HCT116 (cell line): ENCODE data around the gene CCL14. TPM values are rescaled to one million over a fixed set of nuclear protein-coding genes. Genes with fewer than 3 reads are reported as not detected.

Experiments used
- ATAC-seq: fragments of 200-7000 bp; cut with Tn5 transposase; 2 replicates; pipeline ENCODE4 v1.9.1; 2020; ENCODE audit warnings: mild to moderate bottlenecking, moderate library complexity
- BruUV-seq: library from RNA; stranded (reverse); fragments of 400-500 nt; replicated peaks from 2 replicates; lab custom pipeline; 2021; lab: Mats Ljungman, UMichigan
- CTCF ChIA-PET: fragments of 300-600 bp; sonication (Branson Sonifier 250); formaldehyde crosslinking; loops from one replicate; lab custom pipeline; 2021; ENCODE audit warnings: antibody characterized with exemption; lab: Charles Lee
- POLR2A ChIA-PET: fragments of 300-600, 350-600 bp; sonication (Branson Sonifier 250); formaldehyde crosslinking; loops from one replicate; lab custom pipeline; 2021; ENCODE audit warnings: antibody characterized with exemption; lab: Charles Lee
- RAD21 ChIA-PET, 2 experiments: fragments of 300-600 bp; sonication (Branson Sonifier 250); formaldehyde crosslinking; loops; one replicate each; lab custom pipeline; 2023; ENCODE audit warnings: low total read pairs in 2 of 2; ENCODE audit not compliant: uncharacterized antibody in 2 of 2, unreplicated experiment in 2 of 2, low non-redundant PET in 1 of 2; lab: Charles Lee
- DNase-seq: peaks from one replicate; pipeline ENCODE4 v3.0.0-alpha.2; 2010; ENCODE audit warnings: low read depth, low spot score
- H2AFZ ChIP-seq: fragments of 200-600 bp; shearing (Covaris generic), sonication (generic); 2 replicates; pipeline ENCODE4 v1.6.1; 2017; ENCODE audit warnings: low read depth, mixed run types, mixed read lengths, antibody characterized with exemption, low read length; ENCODE audit not compliant: poor library complexity, severe bottlenecking
- H3K27ac ChIP-seq: 2 replicates; pipeline ENCODE4 v1.5.1; 2012; ENCODE audit warnings: low read depth, low read length
- H3K27me3 ChIP-seq: fragments of 200-600 bp; sonication (generic); 2 replicates; pipeline ENCODE4 v1.6.1; 2016; ENCODE audit warnings: mixed run types, low read length, mixed read lengths; ENCODE audit not compliant: insufficient read depth
- H3K36me3 ChIP-seq, 2 experiments: fragments of 200-500 bp in 1 of 2; fragments of 200-600 bp in 1 of 2; sonication (Bioruptor generic) in 1 of 2; sonication (generic) in 1 of 2; 2 replicates each; pipeline versions ENCODE4 v1.5.1 to v1.6.1; 2014 to 2016; ENCODE audit warnings: low read length in 2 of 2, inconsistent platforms in 1 of 2, mixed read lengths in 1 of 2, mixed run types in 1 of 2; ENCODE audit not compliant: insufficient read depth in 2 of 2, control insufficient read depth in 1 of 2
- H3K4me1 ChIP-seq, 2 experiments: fragments of 200-600 bp in 1 of 2; sonication (generic) in 1 of 2; 2 replicates each; pipeline versions ENCODE4 v1.5.1 to v1.6.1; 2012 to 2017; ENCODE audit warnings: low read length in 2 of 2, inconsistent platforms in 1 of 2, mild to moderate bottlenecking in 1 of 2, mixed read lengths in 1 of 2, mixed run types in 1 of 2, moderate library complexity in 1 of 2; ENCODE audit not compliant: insufficient read depth in 2 of 2, control insufficient read depth in 1 of 2
- H3K4me2 ChIP-seq: fragments of 200-600 bp; sonication (generic); 2 replicates; pipeline ENCODE4 v1.6.1; 2017; ENCODE audit warnings: mixed run types, low read length, mixed read lengths
- H3K4me3 ChIP-seq, 2 experiments: fragments of 200-600 bp in 1 of 2; sonication (generic) in 1 of 2; replicated peaks in 1 of 2; 2 replicates each; pipeline ENCODE4 v1.5.1; 2011 to 2016; ENCODE audit warnings: low read length in 2 of 2, control low read depth in 1 of 2, low read depth in 1 of 2, mild to moderate bottlenecking in 1 of 2, mixed read lengths in 1 of 2, mixed run types in 1 of 2
- H3K79me2 ChIP-seq: fragments of 200-600 bp; sonication (generic); 2 replicates; pipeline ENCODE4 v1.6.1; 2017; ENCODE audit warnings: mild to moderate bottlenecking, mixed run types, low read length, moderate library complexity, mixed read lengths; ENCODE audit not compliant: insufficient read depth
- H3K9ac ChIP-seq: fragments of 200-600 bp; sonication (generic); 2 replicates; pipeline ENCODE4 v1.6.1; 2016; ENCODE audit warnings: low read length, mixed read lengths
- H3K9me2 ChIP-seq: fragments of 200-600 bp; sonication (generic), shearing (Covaris generic); 2 replicates; pipeline ENCODE4 v1.6.1; 2017; ENCODE audit warnings: mixed run types, mild to moderate bottlenecking, moderate library complexity; ENCODE audit not compliant: insufficient read depth
- H3K9me3 ChIP-seq, 2 experiments: fragments of 200-500 bp in 1 of 2; fragments of 200-600 bp in 1 of 2; sonication (Bioruptor generic) in 1 of 2; sonication (generic) in 1 of 2; 2 replicates each; pipeline ENCODE4 v1.6.1; 2014 to 2017; ENCODE audit warnings: low read length in 2 of 2, mixed read lengths in 2 of 2, inconsistent platforms in 1 of 2, low read depth in 1 of 2, mild to moderate bottlenecking in 1 of 2, mixed run types in 1 of 2, moderate library complexity in 1 of 2; ENCODE audit not compliant: control insufficient read depth in 1 of 2, insufficient read depth in 1 of 2
- H4K20me1 ChIP-seq: fragments of 200-600 bp; sonication (generic), shearing (Covaris generic); 2 replicates; pipeline ENCODE4 v1.6.1; 2017; ENCODE audit warnings: mixed run types, mild to moderate bottlenecking, moderate library complexity; ENCODE audit not compliant: insufficient read depth
- ATF3 ChIP-seq: IDR thresholded peaks from 2 replicates; pipeline ENCODE4 v1.6.1; 2012
- CBX3 ChIP-seq: IDR thresholded peaks from 2 replicates; pipeline ENCODE4 v1.6.1; 2012; ENCODE audit warnings: low read depth
- CEBPB ChIP-seq: IDR thresholded peaks from 2 replicates; pipeline ENCODE4 v1.6.1; 2012; ENCODE audit warnings: low read depth
- ELF1 ChIP-seq: IDR thresholded peaks from 2 replicates; pipeline ENCODE4 v1.6.1; 2012; ENCODE audit warnings: low read depth, borderline replicate concordance
- EZH2phosphoT487 ChIP-seq: fragments of 200-600 bp; IDR thresholded peaks from 2 replicates; pipeline ENCODE4 v1.6.1; 2018; ENCODE audit warnings: antibody characterized with exemption, borderline replicate concordance
- JUND ChIP-seq: IDR thresholded peaks from 2 replicates; pipeline ENCODE4 v1.6.1; 2012
- MAX ChIP-seq: IDR thresholded peaks from 2 replicates; pipeline ENCODE4 v1.6.1; 2012
- POLR2AphosphoS5 ChIP-seq: IDR thresholded peaks from 2 replicates; pipeline ENCODE4 v1.6.1; 2011; ENCODE audit warnings: mild to moderate bottlenecking, low read depth, low read length, moderate library complexity
- RAD21 ChIP-seq: IDR thresholded peaks from 2 replicates; pipeline ENCODE4 v1.6.1; 2012; ENCODE audit warnings: low read depth, mild to moderate bottlenecking
- SP1 ChIP-seq: IDR thresholded peaks from 2 replicates; pipeline ENCODE4 v1.6.1; 2012; ENCODE audit warnings: low read depth
- YY1 ChIP-seq: IDR thresholded peaks from 2 replicates; pipeline ENCODE4 v1.6.1; 2011; ENCODE audit warnings: low read length, low read depth, moderate library complexity, mild to moderate bottlenecking; ENCODE audit not compliant: insufficient replicate concordance; ENCODE audit errors: extremely low read depth
- ZBTB33 ChIP-seq: IDR thresholded peaks from 2 replicates; pipeline ENCODE4 v1.6.1; 2011; ENCODE audit warnings: mild to moderate bottlenecking, low read length, moderate library complexity; ENCODE audit not compliant: insufficient replicate concordance; ENCODE audit errors: extremely low read depth
- ZNF274 ChIP-seq: fragments of 200-500 bp; sonication (Bioruptor generic); IDR thresholded peaks from 2 replicates; pipeline ENCODE4 v1.6.1; 2014; ENCODE audit warnings: mild to moderate bottlenecking, low read depth, low read length, inconsistent platforms
- intact Hi-C: fragments of 100-400 bp; cut with micrococcal nuclease; formaldehyde crosslinking; loops from 2 replicates; pipeline ENCODE4 v1.10.0; 2022
- total RNA-seq: library from RNA; stranded (reverse); gene quantifications from one replicate; pipeline ENCODE4 v1.2.1, GENCODE V29; 2021; ENCODE audit not compliant: unreplicated experiment

The CCL14 gene
- total RNA-seq, 1 experiment from 2014 or later: not detected

- RAD21 ChIA-PET: no interaction called here
- H3K9me3 ChIP-seq: peaks cover 0 to 8% of the 10 kb centered on the region in 2 experiments; a peak in 1 of 4 replicates
- no peaks in the 10 kb centered on the region for H3K4me1 ChIP-seq
- no peaks in the 10 kb centered on the region for H3K36me3 ChIP-seq
- no peak for ATAC-seq
- no peaks in the 10 kb centered on the region for H3K79me2 ChIP-seq
- no peak overlapping the region for H2AFZ ChIP-seq
- intact Hi-C loops: no loop called here
- H3K4me2 ChIP-seq: no peak overlapping the region
- H3K9me2 ChIP-seq: no peaks in the 10 kb centered on the region
- no peak for DNase-seq
- no TSS peak for BruUV-seq
- H3K4me3 ChIP-seq: no peak overlapping the region
- POLR2A ChIA-PET: no interaction called here
- CTCF ChIA-PET: no interaction called here
- no peaks in the 10 kb centered on the region for H4K20me1 ChIP-seq
- H3K9ac ChIP-seq: no peak overlapping the region
- no peak for TF ChIP-seq RAD21
- no peak for TF ChIP-seq ELF1
- no peak for TF ChIP-seq CEBPB
- no peak for TF ChIP-seq JUND
- TF ChIP-seq CBX3: no peak
- TF ChIP-seq ATF3: no peak
- no peaks in the 10 kb centered on the region for H3K27me3 ChIP-seq
- no peak overlapping the region for H3K27ac ChIP-seq
Observed at GRCh38 chr17:35984140-35984539, 2.4 kb downstream of the CCL14 start.

- no peak overlapping the region for H2AFZ ChIP-seq
- POLR2A ChIA-PET: no interaction called here
- H3K9me3 ChIP-seq: no peaks in the 10 kb centered on the region
- no peaks in the 10 kb centered on the region for H3K79me2 ChIP-seq
- DNase-seq (no peak), ATAC-seq (no peak)
- no peak overlapping the region for H3K27ac ChIP-seq
- CTCF ChIA-PET: interaction anchor here (0.6 to 2.6 kb wide), 4 partner anchors 13 to 166 kb away, joined by 3 to 11 read pairs (median 4); no protein-coding TSS in a partner anchor
- BruUV-seq: no TSS peak
- no peaks in the 10 kb centered on the region for H3K36me3 ChIP-seq
- H3K27me3 ChIP-seq: no peaks in the 10 kb centered on the region
- H3K4me2 ChIP-seq: no peak overlapping the region
- H3K9ac ChIP-seq: no peak overlapping the region
- RAD21 ChIA-PET: interaction anchor here in 1 of 2 experiments (1.4 kb wide), 1 partner anchor 167 kb away, joined by 4 read pairs; no protein-coding TSS in a partner anchor
- H3K4me3 ChIP-seq: no peak overlapping the region
- H3K9me2 ChIP-seq: no peaks in the 10 kb centered on the region
- no peaks in the 10 kb centered on the region for H3K4me1 ChIP-seq
- no peaks in the 10 kb centered on the region for H4K20me1 ChIP-seq
- intact Hi-C loops: no loop called here
- TF ChIP-seq CBX3 (no peak), ZBTB33 (no peak), MAX (no peak), YY1 (no peak), ZNF274 (no peak), JUND (no peak), SP1 (no peak), EZH2phosphoT487 (no peak), POLR2AphosphoS5 (no peak), ATF3 (no peak), ELF1 (no peak)
Observed at GRCh38 chr17:35982409-35983191, 3.9 kb downstream of the CCL14 start.
